WI38 (cell line): ENCODE results near the gene SAMD4A.

ENCODE experiments used
- H3K4me3 ChIP-seq: 2 replicates; pipeline ENCODE4 v1.5.1; 2011; ENCODE audit warnings: low read depth, mild to moderate bottlenecking, control low read depth, low read length
- CTCF ChIP-seq: IDR thresholded peaks from 2 replicates; pipeline ENCODE4 v1.5.1; 2012; ENCODE audit warnings: low read depth, mild to moderate bottlenecking, control low read depth, low read length

Gene SAMD4A

DNA sequence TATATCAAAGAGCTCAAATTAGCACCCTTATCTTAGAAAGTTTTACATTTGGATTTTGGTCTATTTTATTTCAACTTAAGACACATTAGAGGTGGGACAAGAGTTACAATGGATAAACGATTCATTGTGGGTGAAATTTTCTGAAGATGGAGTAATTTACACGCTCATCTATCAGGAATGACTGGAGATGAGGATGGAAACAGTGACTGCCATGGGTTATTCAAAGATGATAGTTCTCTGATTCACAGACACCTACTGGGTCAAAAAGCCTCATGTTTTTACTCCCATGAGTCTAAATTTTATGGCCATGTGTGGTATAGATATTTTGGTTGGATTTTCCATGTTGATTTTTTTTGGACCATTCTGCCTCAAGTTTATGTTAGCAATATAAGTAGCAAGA lies 22.1 kb downstream of the SAMD4A start:
- TF ChIP-seq CTCF: no peak
- no peak overlapping the region for H3K4me3 ChIP-seq

DNA sequence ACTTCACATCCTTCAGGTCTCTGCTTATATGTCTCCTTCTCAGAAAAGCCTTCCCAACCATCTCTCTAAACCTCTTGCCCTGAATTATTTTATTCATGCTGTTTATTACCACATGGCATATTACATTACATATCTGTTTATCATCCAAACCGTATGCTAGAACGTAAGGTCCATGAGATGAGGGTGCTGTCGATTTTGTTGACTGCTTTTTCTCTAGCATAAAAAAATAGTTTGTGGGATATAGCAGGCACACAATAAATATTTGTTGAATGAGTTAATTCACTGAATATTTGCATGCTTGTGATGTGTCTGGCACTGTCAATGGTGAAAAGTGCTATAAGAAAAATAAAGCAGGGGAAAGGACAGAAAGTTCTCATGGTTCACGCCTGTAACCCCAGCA lies 22.9 kb downstream of the SAMD4A start:
- no peak for TF ChIP-seq CTCF
- no peak overlapping the region for H3K4me3 ChIP-seq

DNA sequence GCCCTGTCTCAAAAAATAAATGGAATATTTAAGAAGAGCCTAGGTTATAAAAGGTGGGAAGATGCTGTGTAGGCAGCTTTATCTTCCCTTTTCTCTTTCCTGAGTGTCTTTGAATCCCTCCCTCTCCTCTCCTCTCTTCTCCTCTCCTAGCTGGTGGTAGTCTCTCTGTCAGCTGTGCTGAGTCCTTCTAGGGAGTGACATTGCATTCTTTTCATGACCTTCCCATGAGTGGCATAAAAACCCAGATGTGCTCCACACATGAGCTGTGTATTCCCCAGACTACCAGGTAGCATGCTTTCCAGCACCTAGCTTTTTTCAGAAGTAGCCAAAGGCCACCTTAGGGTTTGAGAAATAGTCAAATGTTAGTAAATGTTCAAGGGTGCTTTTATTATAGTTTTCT lies 23.6 kb downstream of the SAMD4A start:
- TF ChIP-seq CTCF: no peak

GRCh38 chr14:54591461-54591860 lies 24.5 kb downstream of the SAMD4A start:
- H3K4me3 ChIP-seq: no peak overlapping the region

More for the DNA sequence above, 23.6 kb downstream of the SAMD4A start:
- no peak overlapping the region for H3K4me3 ChIP-seq

DNA sequence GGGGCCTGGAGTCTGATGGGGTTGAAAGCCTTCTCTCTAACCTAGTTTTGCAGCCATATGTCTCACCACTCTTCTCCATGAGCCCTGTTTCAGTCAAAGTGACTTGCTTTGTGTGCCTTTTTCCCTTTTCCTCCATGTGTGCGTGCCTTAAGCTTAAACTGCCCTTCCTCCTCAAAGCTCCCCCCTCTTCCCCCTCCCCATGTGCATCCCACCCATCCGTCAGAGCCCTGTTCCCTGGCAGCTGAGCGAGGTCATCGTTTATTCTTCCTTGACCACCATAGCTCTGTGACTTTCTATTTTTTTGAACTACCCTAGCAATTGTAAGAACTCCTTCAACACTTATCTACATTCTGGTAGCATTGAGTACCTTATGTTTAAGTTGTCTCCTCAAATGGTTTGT lies 24.9 kb downstream of the SAMD4A start:
- TF ChIP-seq CTCF: no peak
- H3K4me3 ChIP-seq: no peak overlapping the region

More at GRCh38 chr14:54591461-54591860, 24.5 kb downstream of the SAMD4A start:
- no peak for TF ChIP-seq CTCF

GRCh38 chr14:54593860-54594259 lies 26.9 kb downstream of the SAMD4A start:
- TF ChIP-seq CTCF: no peak
- H3K4me3 ChIP-seq: no peak overlapping the region

- no peak for TF ChIP-seq CTCF
- H3K4me3 ChIP-seq: no peak overlapping the region
Observed at GRCh38 chr14:54594537-54594936, 27.6 kb downstream of the SAMD4A start.
